Suprapubic skin (tissue), 4 donors: ENCODE data around the gene SLC1A7. TPM values are rescaled to one million over a fixed set of nuclear protein-coding genes. Genes with fewer than 3 reads are reported as not detected.

Experiments
- DNase-seq, 2 donors: peaks; one replicate each; pipeline ENCODE4 v3.0.0-alpha.2; 2019; ENCODE audit warnings: low spot score in 2 of 2
- H3K27ac ChIP-seq: fragments of 200-600 bp; sonication (generic); one replicate; pipeline ENCODE4 v1.5.1; 2019
- H3K27me3 ChIP-seq: fragments of 200-600 bp; sonication (generic); one replicate; pipeline ENCODE4 v1.5.1; 2019
- H3K36me3 ChIP-seq: fragments of 200-600 bp; sonication (generic); one replicate; pipeline ENCODE4 v1.5.1; 2019
- H3K4me1 ChIP-seq: fragments of 200-600 bp; sonication (generic); one replicate; pipeline ENCODE4 v1.5.1; 2019
- H3K4me3 ChIP-seq: fragments of 200-600 bp; sonication (generic); one replicate; pipeline ENCODE4 v1.5.1; 2019; ENCODE audit warnings: mild to moderate bottlenecking
- H3K9me3 ChIP-seq: fragments of 200-600 bp; sonication (generic); one replicate; pipeline ENCODE4 v1.5.1; 2019
- CTCF ChIP-seq, 2 donors: fragments of 200-600 bp in 1 of 2; fragments of 450-650 bp in 1 of 2; sonication (generic) in 1 of 2; IDR thresholded peaks; one replicate each; pipeline ENCODE4 v1.5.1; 2016 to 2019; ENCODE audit warnings: antibody characterized with exemption in 2 of 2, mild to moderate bottlenecking in 1 of 2, moderate library complexity in 1 of 2
- EP300 ChIP-seq: sonication (generic); formaldehyde crosslinking; IDR thresholded peaks from one replicate; pipeline ENCODE4 v1.6.1; 2017; ENCODE audit warnings: antibody characterized with exemption
- POLR2A ChIP-seq, 2 donors: fragments of 450-650 bp; IDR thresholded peaks; one replicate each; pipeline ENCODE4 v1.6.1; 2017; ENCODE audit warnings: antibody characterized with exemption in 2 of 2, mild to moderate bottlenecking in 2 of 2, moderate library complexity in 2 of 2
- POLR2AphosphoS5 ChIP-seq, 3 donors: sonication (generic); formaldehyde crosslinking; IDR thresholded peaks; one replicate each; pipeline ENCODE4 v1.6.1; 2017; ENCODE audit warnings: antibody characterized with exemption in 3 of 3
- WGBS: methylation state at CpG from one replicate; pipeline ENCODE4 v1.1.5; 2018; 5-methylcytosine and 5-hydroxymethylcytosine counted together
- total RNA-seq, 4 donors: library from RNA; depleted of rRNA; stranded (reverse); fragments of >200 nt; gene quantifications; one replicate each; pipeline ENCODE4 v1.1.0, GENCODE V29; 2016

SLC1A7 gene
- total RNA-seq, 4 donors from 2014 or later: not detected

- peaks cover 31% of the 10 kb centered on the region for H3K4me1 ChIP-seq
- no peak overlapping the region for H3K27ac ChIP-seq
- DNase-seq: no peak
- no peaks in the 10 kb centered on the region for H3K36me3 ChIP-seq
- H3K9me3 ChIP-seq: no peaks in the 10 kb centered on the region
- H3K4me3 ChIP-seq: no peak overlapping the region
- TF ChIP-seq CTCF (IDR thresholded peaks at IDR 0.05) (no peak), POLR2AphosphoS5 (IDR thresholded peaks at IDR 0.05) (no peak), POLR2A (IDR thresholded peaks at IDR 0.05) (no peak), EP300 (no peak)
- WGBS: 57% methylated on average over 15 of the region's 15 CpGs
- H3K27me3 ChIP-seq: no peaks in the 10 kb centered on the region
Observed at GRCh38 chr1:53107570-53108322, 34.7 kb downstream of the SLC1A7 start.

- TF ChIP-seq EP300 (no peak), POLR2AphosphoS5 (IDR thresholded peaks at IDR 0.05) (no peak), CTCF (IDR thresholded peaks at IDR 0.05) (no peak), POLR2A (IDR thresholded peaks at IDR 0.05) (no peak)
- Histone ChIP-seq H3K4me1 (peaks cover 31% of the 10 kb centered on the region), H3K27ac (no peak overlapping the region), H3K27me3 (no peaks in the 10 kb centered on the region), H3K9me3 (no peaks in the 10 kb centered on the region), H3K4me3 (no peak overlapping the region), H3K36me3 (no peaks in the 10 kb centered on the region)
- no peak for DNase-seq
- 92% methylated on average over 7 of the region's 7 CpGs for whole genome bisulfite sequencing
Observed at GRCh38 chr1:53107090-53107489, 35.3 kb downstream of the SLC1A7 start.

GRCh38 chr1:53104289-53104913 is 38.0 kb downstream of the SLC1A7 start:
- DNase-seq: no peak
- Histone ChIP-seq H3K27ac (no peak overlapping the region), H3K4me3 (no peak overlapping the region), H3K36me3 (no peaks in the 10 kb centered on the region), H3K27me3 (no peaks in the 10 kb centered on the region), H3K9me3 (no peaks in the 10 kb centered on the region), H3K4me1 (peaks cover 10% of the 10 kb centered on the region)
- TF ChIP-seq CTCF (IDR thresholded peaks at IDR 0.05) (no peak), POLR2A (IDR thresholded peaks at IDR 0.05) (no peak), EP300 (no peak), POLR2AphosphoS5 (IDR thresholded peaks at IDR 0.05) (no peak)
- 75% methylated on average over 8 of the region's 8 CpGs for WGBS

GRCh38 chr1:53094533-53094919 is 47.9 kb downstream of the SLC1A7 start:
- Histone ChIP-seq H3K4me3 (no peak overlapping the region), H3K36me3 (no peaks in the 10 kb centered on the region), H3K4me1 (no peaks in the 10 kb centered on the region), H3K9me3 (no peaks in the 10 kb centered on the region), H3K27me3 (no peaks in the 10 kb centered on the region), H3K27ac (no peak overlapping the region)
- WGBS: no CpG with 5 or more reads among the region's 13 CpGs
- TF ChIP-seq EP300: no peak
- TF ChIP-seq POLR2AphosphoS5 (IDR thresholded peaks at IDR 0.05): no peak
- no peak for TF ChIP-seq POLR2A (IDR thresholded peaks at IDR 0.05)
- TF ChIP-seq CTCF (IDR thresholded peaks at IDR 0.05): no peak
- DNase-seq: no peak

DNA sequence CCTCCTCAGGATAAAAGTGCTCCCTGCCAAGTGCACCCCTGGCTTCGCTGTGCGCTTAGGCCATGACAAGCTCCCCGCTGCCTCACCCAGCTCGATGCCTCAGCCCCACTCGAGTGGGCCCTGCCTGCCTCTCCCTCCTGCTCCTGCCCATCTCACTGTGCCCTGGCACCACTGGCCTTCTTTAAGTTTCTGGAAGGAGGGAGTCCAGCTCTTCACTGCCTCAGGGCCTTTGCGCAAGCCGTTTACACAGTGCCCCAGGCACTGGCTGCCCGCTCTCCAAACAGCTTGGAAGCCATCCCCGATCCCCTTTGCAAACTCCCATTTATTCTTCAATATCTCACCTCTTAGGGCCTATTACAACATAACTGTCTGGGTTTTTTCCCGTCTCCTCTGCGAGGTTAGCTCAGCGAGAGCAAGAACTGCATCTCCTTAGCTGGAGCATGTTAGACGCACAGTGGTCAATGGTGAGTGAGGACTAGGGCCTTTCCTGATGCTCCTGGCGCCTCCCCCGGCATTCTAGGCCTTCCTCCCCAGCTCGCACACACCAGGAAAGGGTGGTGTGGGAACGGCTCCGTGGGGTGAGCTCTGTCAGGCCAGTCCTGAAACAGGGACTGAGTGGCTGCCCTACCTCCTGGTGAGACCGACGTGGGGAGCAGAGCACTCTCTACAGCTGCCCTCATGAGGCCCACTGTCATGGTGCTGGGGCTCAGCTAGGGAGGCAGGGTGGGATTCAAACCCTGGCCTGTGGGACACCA is 48.5 kb downstream of the SLC1A7 start:
- Histone ChIP-seq H3K27me3 (no peaks in the 10 kb centered on the region), H3K27ac (no peak overlapping the region), H3K9me3 (no peaks in the 10 kb centered on the region), H3K4me3 (no peak overlapping the region), H3K4me1 (no peaks in the 10 kb centered on the region), H3K36me3 (no peaks in the 10 kb centered on the region)
- 92% methylated on average over 17 of the region's 20 CpGs for WGBS
- TF ChIP-seq EP300 (no peak), CTCF (IDR thresholded peaks at IDR 0.05) (no peak), POLR2A (IDR thresholded peaks at IDR 0.05) (no peak), POLR2AphosphoS5 (IDR thresholded peaks at IDR 0.05) (no peak)
- no peak for DNase-seq
